Astrocyte of the spinal cord (primary cell): Measurements from ENCODE around the gene NXPE2.

ENCODE experiments used
- DNase-seq: peaks from one replicate; pipeline ENCODE4 v3.0.0; 2011; ENCODE audit warnings: low read depth, low spot score
- H3K4me3 ChIP-seq: 2 replicates; pipeline ENCODE4 v1.5.1; 2011; ENCODE audit warnings: low read depth, mild to moderate bottlenecking, low read length, moderate library complexity
- in situ Hi-C: cut with HindIII; loops from 2 replicates; pipeline ENCODE4 v1.10.0; 2017; ENCODE audit warnings: low sequenced_read_pairs
- TF ChIP-seq, protein P1 (sequence below): IDR thresholded peaks from 2 replicates; pipeline ENCODE4 v1.5.1; 2012; ENCODE audit warnings: low read depth, mild to moderate bottlenecking, low read length, inconsistent platforms

The NXPE2 gene

DNA sequence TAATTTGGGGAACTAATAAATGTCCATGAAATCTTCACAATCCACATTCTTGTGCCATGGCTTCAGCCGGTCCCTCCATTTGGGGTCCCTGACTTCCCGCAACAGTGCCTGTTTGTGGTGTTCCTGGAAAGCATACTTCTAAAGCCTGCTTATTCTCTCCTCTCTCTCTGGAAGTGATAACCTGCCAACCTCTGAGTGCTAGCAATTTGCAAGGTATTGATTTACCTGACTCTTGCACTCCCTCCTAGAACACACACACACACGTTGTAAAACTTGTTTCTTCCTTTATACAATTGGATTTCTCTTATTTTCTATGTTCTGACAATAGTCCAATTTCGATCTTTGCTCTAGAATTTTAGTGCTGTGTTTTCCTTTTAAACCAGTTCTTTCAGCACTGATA, 58.5 kb downstream of the NXPE2 start:
- TF ChIP-seq, protein P1, sequence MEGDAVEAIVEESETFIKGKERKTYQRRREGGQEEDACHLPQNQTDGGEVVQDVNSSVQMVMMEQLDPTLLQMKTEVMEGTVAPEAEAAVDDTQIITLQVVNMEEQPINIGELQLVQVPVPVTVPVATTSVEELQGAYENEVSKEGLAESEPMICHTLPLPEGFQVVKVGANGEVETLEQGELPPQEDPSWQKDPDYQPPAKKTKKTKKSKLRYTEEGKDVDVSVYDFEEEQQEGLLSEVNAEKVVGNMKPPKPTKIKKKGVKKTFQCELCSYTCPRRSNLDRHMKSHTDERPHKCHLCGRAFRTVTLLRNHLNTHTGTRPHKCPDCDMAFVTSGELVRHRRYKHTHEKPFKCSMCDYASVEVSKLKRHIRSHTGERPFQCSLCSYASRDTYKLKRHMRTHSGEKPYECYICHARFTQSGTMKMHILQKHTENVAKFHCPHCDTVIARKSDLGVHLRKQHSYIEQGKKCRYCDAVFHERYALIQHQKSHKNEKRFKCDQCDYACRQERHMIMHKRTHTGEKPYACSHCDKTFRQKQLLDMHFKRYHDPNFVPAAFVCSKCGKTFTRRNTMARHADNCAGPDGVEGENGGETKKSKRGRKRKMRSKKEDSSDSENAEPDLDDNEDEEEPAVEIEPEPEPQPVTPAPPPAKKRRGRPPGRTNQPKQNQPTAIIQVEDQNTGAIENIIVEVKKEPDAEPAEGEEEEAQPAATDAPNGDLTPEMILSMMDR, result no peak
- DNase-seq, result no peak
- in situ Hi-C loops, result no loop called here

DNA sequence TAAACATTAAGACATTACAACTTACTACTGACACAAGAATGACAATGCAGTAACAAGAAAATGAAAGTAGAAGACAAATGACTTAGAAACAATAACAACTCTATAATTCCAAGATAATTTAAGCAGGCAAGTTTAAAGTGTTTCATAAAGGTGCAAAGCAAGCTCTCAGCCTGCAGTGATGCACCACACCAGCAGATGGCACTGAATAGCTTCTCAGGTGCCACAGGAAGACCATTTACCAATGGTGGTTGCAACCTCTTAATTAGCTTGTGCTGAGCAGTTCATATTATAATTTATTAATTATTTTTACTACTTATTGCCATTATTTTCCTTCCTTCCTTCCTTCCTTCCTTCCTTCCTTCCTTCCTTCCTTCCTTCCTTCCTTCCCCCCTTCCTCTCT, 60.6 kb downstream of the NXPE2 start:
- DNase-seq, result peak; percentile 39
- in situ Hi-C loops, result no loop called here
- no peak overlapping the region for H3K4me3 ChIP-seq
- TF ChIP-seq, protein P1, result peak; percentile 79

More for the DNA sequence above, 58.5 kb downstream of the NXPE2 start:
- H3K4me3 ChIP-seq, result no peak overlapping the region

DNA sequence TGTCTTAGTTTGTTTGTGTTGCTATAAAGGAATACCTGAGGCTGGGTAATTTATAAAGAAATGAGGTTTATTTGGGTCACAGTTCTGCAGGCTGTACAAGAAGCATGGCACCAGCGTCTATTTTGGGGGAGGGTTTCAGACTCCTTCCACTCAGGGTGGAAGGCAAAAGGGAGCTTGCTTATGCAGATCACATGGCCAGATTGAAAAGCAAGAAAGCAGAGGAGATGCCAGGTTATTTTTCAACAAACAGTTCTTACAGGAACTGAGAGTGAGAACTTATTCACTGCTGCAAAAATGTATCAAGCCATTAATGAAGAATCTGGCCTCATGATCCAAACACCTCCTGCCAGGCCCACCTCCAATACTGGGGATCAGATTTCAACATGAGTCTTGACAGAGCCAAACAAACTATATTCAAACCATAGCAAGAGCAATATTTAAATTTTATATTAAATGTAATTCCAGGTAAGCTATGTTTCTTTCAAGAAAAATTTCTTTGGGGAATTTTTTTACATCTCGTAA, 66.9 kb downstream of the NXPE2 start:
- TF ChIP-seq, protein P1, result no peak
- in situ Hi-C loops, result no loop called here
- H3K4me3 ChIP-seq, result no peak overlapping the region
- no peak for DNase-seq

DNA sequence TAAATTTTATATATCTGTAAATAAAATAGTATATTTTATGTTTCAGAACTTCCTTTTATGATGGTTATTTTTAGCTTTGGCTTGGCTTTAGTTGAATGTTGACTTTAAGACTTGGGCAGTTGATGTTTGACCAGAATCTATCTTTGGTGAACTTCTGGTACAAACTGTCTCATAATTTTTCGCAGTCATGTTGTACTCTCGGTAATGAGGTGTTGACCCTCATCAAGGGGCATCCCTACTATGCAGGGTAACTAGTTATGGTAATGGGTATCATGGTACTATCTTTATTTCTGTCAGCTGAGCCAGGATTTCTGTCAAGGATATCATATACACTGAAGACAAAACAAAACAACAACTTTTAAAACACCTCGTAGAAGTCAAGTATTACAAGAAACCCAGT, 67.7 kb downstream of the NXPE2 start:
- H3K4me3 ChIP-seq, result no peak overlapping the region
- no peak for DNase-seq
- TF ChIP-seq, protein P1, result no peak
- in situ Hi-C loops, result no loop called here
